Stimulated activated CD8-positive, alpha-beta memory T cell treated with anti-CD3 and anti-CD28 coated beads, Interleukin-4, amount 100 ng/mL, for 24 hours (primary cell): ENCODE data around the gene HEBP1.

ENCODE experiments used
- DNase-seq: peaks from one replicate; pipeline ENCODE4 v3.0.0-alpha.2; 2020; ENCODE audit warnings: low read depth

The HEBP1 gene

DNA sequence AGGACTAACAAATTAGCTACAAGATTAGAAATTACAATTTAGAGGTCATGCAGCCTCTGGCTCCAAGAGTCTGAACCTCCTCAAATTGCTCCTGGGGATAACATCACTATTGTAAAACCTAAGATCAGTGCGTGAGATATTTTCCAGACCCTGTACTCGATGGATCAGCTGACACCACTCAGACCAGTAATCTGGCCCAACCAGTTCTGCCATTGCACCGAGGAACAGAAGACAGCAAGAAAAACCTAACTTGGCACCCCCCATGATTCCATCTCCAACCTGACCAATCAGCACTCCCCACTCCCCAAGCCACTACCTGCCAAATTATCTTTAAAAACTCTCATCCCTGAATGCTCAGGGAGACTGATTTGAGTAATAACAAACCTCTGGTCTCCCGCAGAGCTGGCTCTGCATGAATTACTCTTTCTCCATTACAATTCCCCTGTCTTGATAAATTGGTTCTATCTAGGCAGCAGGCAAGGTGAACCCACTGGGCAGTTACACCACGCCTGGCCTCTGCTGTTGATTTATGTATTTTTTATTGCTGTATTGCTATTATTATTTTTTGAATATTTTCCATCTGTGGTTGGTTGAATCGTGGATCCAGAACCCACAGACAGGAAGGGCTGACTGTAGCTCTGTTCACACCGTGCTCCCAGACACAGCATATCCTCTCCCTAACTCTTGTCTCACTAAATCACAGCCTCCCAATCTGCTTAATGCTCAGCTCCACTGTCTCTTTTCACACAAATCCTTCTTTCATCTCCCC lies 9.2 kb downstream of the HEBP1 start:
- no peak for DNase-seq

DNA sequence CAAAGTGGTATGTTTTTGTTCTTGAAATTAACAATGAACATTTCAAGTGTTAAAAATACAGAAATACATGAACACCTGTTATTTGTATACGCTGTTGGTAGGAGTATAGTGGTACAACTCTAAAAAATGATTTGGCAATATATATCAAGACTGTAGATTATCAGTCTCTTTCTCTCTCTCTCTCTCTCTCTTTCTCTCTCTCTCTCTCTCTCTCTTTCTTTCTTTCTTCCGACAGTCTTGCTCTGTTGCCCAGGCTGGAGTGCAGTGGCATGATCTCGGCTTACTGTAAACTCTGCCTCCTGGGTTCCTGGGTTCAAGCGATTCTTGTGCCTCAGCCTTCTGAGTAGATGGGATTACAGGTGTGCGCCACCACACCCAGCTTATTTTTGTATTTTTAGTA lies 12.6 kb downstream of the HEBP1 start:
- no peak for DNase-seq

GRCh38 chr12:12986775-12987331 lies 13.2 kb downstream of the HEBP1 start:
- DNase-seq: no peak

GRCh38 chr12:12985817-12986408 lies 14.2 kb downstream of the HEBP1 start:
- DNase-seq: no peak

DNA sequence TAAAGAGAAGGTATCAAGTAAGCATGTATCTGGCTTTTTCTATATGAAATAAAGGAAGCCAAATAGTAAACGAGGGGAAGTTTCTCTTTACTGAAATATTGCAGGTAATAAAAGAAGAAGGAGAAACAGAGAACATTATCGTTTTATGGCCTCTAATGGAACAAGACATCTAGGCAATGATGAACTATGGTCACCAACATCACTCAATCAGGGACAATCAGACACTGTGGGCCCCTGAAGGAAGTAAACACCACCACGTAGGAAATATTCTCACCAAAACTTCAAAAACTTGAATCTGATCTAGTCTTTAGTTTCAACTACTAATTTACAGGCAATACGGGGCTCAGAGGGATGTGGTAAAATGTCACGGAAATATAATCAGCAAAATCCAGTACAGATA lies 15.9 kb downstream of the HEBP1 start:
- no peak for DNase-seq

GRCh38 chr12:12983420-12984035 lies 16.5 kb downstream of the HEBP1 start:
- no peak for DNase-seq

GRCh38 chr12:12982331-12982730 lies 17.7 kb downstream of the HEBP1 start:
- no peak for DNase-seq

DNA sequence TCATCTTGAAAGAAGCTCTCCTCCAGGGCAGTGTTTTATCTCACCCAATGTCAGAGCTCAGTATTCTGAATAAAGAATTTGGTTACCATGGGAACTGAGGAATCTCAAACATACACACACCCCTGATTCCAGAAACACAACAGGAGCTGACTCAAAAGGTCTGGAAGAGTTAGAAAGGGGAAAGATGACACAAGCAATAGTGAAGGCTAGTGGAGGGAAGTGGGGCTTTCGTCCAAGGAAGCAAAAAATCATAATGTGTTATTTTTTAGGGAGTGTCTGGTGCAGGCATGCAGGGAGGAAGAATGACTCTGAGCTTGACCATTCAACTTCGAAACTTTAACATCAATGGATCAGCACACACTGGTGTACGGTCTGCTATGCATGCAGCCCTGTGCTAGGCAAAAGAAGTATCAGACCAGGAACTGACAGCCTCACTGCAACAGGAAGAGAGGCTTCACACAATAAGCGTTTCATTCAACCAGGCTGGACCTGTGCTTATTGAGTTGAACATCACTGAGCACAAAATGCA lies 20.3 kb downstream of the HEBP1 start:
- no peak for DNase-seq

GRCh38 chr12:12979126-12979525 lies 20.9 kb downstream of the HEBP1 start:
- no peak for DNase-seq

- no peak for DNase-seq
Observed at GRCh38 chr12:12977231-12977630, 22.8 kb downstream of the HEBP1 start.

GRCh38 chr12:12976366-12976765 lies 23.7 kb downstream of the HEBP1 start:
- DNase-seq: no peak

DNA sequence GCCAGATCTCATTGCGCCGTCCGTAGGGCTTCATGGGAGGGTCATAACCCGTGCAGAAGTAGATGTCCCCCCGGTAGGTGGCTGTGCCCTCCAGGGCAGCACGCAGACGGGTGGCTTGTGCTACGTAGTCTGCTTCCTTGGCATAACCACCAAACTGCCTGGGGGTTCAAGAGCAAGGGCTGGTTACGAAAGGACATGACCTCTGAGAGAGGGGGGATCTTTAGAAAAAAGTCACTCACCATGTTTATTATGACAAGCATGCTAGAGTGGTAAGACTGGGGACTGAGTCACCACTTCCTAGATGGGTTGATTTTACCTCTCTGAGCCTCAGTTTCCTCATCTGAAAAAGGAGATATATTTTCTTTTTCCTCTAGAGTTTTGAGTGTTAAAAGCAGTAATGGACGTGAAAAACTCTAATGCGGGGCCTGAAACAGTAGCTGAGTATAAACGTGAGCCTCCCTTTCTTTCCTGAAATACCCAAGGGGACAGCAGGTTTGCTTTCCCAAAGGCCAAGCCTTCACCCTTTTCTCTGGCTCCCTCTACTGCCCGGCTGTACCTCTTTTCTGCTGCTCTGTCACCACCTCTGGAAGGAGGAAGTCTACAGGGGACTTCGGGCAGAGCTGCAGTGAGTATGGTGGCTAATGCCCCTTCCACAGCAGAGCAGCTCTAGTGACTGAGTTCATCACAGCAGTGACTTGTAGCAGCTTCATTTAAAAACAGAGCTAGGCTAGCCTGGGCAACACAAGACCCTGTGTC lies 24.6 kb downstream of the HEBP1 start:
- DNase-seq: no peak

DNA sequence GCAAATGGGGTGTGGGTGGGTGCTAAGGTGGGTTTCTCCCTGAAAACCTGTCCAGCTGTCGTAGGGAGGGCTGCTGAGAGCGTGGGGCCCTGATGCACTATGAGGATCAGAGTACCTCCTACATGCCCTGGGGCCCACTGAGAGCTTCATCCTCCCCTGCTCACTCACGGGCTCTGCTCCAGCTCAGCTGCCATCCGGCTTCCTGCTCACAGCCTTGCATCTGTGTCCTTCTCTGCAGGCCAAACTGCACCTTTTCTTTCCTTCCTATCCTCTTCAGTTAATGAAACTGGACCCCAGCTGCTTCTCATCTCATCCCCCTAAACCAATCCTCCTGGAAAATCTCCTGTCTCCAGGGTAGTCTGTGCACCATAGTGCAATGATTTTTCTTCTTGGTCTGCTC lies 25.9 kb downstream of the HEBP1 start:
- no peak for DNase-seq

GRCh38 chr12:12973019-12973418 lies 27.0 kb downstream of the HEBP1 start:
- DNase-seq: no peak

GRCh38 chr12:12965836-12966235 lies 34.2 kb downstream of the HEBP1 start:
- no peak for DNase-seq

- no peak for DNase-seq
Observed at GRCh38 chr12:12964255-12964654, 35.8 kb downstream of the HEBP1 start.

DNA sequence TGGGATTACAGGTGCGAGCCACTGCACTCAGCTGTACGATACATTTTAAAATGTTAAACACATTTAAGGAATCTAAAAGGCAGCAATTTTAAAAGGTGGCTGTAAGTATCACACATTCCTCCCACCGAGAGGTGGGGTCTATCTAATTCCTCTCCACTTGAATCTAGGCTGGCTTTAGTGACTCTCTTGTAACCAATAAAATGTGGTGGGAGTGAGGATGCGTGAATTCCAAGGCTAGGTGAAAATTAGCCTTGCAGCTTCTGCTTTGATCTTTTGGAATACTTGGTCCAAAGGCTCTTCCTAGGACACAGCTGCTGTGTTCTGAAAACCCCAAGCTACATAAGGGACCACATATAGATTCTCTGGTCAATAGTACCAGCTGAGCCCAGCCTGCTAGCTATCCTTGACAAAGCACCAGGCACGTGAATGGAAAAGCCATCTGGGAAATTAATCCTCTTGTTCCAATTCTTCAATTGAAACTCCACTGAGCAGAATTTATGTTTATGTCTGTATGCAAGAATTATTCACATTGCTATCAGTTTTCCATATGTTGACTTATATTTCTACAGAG lies 39.3 kb downstream of the HEBP1 start:
- no peak for DNase-seq

DNA sequence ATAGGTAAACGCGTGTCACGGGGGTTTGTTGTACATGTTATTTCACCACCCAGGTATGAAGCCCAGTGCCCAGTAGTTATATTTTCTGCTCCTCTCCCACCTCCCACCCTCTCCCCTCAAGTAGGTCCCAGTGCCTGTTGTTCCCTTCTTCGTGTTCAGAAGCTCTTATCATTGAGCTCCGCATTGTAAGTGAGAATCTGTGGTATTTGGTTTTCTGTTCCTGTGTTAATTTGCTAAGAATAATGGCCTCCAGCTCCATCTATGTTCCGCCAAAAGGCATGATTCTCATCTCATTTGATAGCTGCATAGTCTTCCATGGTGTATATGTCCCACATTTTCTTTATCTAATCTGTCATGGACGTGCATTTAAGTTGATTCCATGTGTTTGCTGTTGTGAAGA lies 41.2 kb downstream of the HEBP1 start:
- no peak for DNase-seq

DNA sequence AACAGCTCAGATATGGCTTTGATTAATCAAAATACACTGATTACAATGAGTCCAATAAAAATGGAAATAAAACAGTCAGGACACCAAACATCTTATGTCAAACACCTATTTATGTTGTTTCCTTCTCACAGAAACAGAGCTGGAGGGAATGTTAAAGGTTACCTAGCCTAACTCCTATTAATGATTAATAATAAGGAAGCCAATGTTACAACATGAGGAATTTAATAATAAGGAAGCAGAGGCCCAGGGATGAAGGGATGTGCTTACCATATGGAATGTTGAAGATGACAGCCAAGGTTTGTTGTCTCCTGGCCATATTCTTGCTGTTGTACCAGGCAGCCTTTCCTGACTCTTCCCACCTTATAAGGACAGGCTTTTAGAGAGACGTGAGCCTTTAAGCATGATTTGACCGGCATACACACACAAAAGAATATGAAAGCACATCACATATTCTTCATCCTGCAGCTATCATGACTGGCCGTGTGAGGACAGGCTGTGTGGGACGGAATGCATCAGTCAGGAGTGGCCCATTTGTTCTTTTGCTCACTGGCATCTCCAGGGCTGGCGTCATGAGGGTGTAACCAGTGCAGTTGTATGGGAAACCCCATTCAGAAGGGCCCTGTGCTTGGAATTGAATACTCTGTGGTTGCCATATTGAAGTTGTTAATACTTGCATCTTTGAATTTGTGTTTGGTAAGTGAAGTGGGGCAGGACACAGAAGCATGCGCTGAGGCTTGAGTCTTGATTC lies 45.0 kb downstream of the HEBP1 start:
- DNase-seq: no peak

- no peak for DNase-seq
Observed at GRCh38 chr12:12954356-12954755, 45.7 kb downstream of the HEBP1 start.

- no peak for DNase-seq
Observed at GRCh38 chr12:12952036-12952435, 48.0 kb downstream of the HEBP1 start, which contains the start of gene GPRC5D. Gene GPRC5D (minus strand): TSS chr12:12952170. CDS start chr12:12950384, 1,786 bp downstream.
